HepG2 (cell line): ENCODE measurements around the gene TPRN. TPM values are rescaled to one million over a fixed set of nuclear protein-coding genes. Genes with fewer than 3 reads are reported as not detected.

Experiments
- ARNTL ChIP-seq: sonication (generic); formaldehyde crosslinking; IDR thresholded peaks from 2 replicates; pipeline ENCODE4 v1.4.0; 2020; ENCODE audit warnings: mild to moderate bottlenecking, missing genetic modification reagents
- CENPX ChIP-seq: sonication (generic); formaldehyde crosslinking; IDR thresholded peaks from 2 replicates; pipeline ENCODE4 v1.9.0; 2021; ENCODE audit warnings: mild to moderate bottlenecking, missing genetic modification reagents, moderate library complexity
- DR1 ChIP-seq: sonication (generic); formaldehyde crosslinking; IDR thresholded peaks from 2 replicates; pipeline ENCODE4 v1.8.0; 2021; ENCODE audit warnings: mild to moderate bottlenecking, missing genetic modification reagents, inconsistent platforms
- EEA1 ChIP-seq: sonication (generic); formaldehyde crosslinking; IDR thresholded peaks from 2 replicates; pipeline ENCODE4 v1.5.1; 2020; ENCODE audit warnings: mild to moderate bottlenecking, missing genetic modification reagents, borderline replicate concordance
- HMG20B ChIP-seq: conservative IDR thresholded peaks from 2 replicates; pipeline ENCODE4 v1.6.1; 2016; ENCODE audit warnings: missing genetic modification reagents, missing compliant biosample characterization
- HNRNPK ChIP-seq: fragments of 200-400 bp; formaldehyde crosslinking; IDR thresholded peaks from 2 replicates; pipeline ENCODE4 v1.6.1; 2018; ENCODE audit warnings: low read length, low read depth, moderate library complexity, mild to moderate bottlenecking; ENCODE audit not compliant: poor library complexity, severe bottlenecking
- IKZF4 ChIP-seq: sonication (generic); formaldehyde crosslinking; IDR thresholded peaks from 2 replicates; pipeline ENCODE4 v1.5.1; 2020; ENCODE audit warnings: borderline replicate concordance, mild to moderate bottlenecking, low read depth, missing genetic modification reagents; ENCODE audit errors: not compliant biosample characterization
- KDM6A ChIP-seq: IDR thresholded peaks from 2 replicates; pipeline ENCODE4 v1.6.1; 2016; ENCODE audit warnings: low read depth
- MED1 ChIP-seq: sonication (generic); formaldehyde crosslinking; IDR thresholded peaks from 2 replicates; pipeline ENCODE4 v1.4.0; 2020; ENCODE audit warnings: missing genetic modification reagents
- NBN ChIP-seq: fragments of 450-650 bp; conservative IDR thresholded peaks from 2 replicates; pipeline ENCODE4 v1.6.1; 2017
- NONO ChIP-seq, 2 experiments: fragments of 450-650 bp in 1 of 2; sonication (generic) in 1 of 2; formaldehyde crosslinking in 1 of 2; IDR thresholded peaks in 1 of 2; conservative IDR thresholded peaks in 1 of 2; 2 replicates each; pipeline versions ENCODE4 v1.6.1 to v1.8.0; 2017 to 2022; ENCODE audit warnings: mild to moderate bottlenecking in 1 of 2, missing genetic modification reagents in 1 of 2, moderate library complexity in 1 of 2
- PHF21A ChIP-seq: sonication (generic); formaldehyde crosslinking; IDR thresholded peaks from 2 replicates; pipeline ENCODE4 v1.5.0; 2020; ENCODE audit warnings: mild to moderate bottlenecking, missing genetic modification reagents
- PRMT3 ChIP-seq: sonication (generic); formaldehyde crosslinking; IDR thresholded peaks from 2 replicates; pipeline ENCODE4 v1.8.1; 2022; ENCODE audit warnings: low read depth, mild to moderate bottlenecking, moderate library complexity, missing genetic modification reagents, borderline replicate concordance
- RFX5 ChIP-seq: IDR thresholded peaks from 2 replicates; pipeline ENCODE4 v1.6.1; 2011; ENCODE audit warnings: low read depth, low read length, improper control_type of control experiment
- SMAD3 ChIP-seq: sonication (generic); formaldehyde crosslinking; IDR thresholded peaks from 2 replicates; pipeline ENCODE4 v1.4.0; 2020; ENCODE audit warnings: missing genetic modification reagents
- SMAD9 ChIP-seq: sonication (generic); formaldehyde crosslinking; IDR thresholded peaks from 2 replicates; pipeline ENCODE4 v1.5.1; 2020; ENCODE audit warnings: mild to moderate bottlenecking, missing genetic modification reagents
- STAG1 ChIP-seq: sonication (generic); formaldehyde crosslinking; IDR thresholded peaks from 2 replicates; pipeline ENCODE4 v1.4.0; 2020; ENCODE audit warnings: missing genetic modification reagents
- U2AF1 ChIP-seq: fragments of 200-400 bp; formaldehyde crosslinking; optimal IDR thresholded peaks from 2 replicates; pipeline ENCODE3; 2017; ENCODE audit warnings: mild to moderate bottlenecking, low read depth, low read length
- U2AF2 ChIP-seq: fragments of 200-400 bp; formaldehyde crosslinking; IDR thresholded peaks from 2 replicates; pipeline ENCODE4 v1.6.1; 2017; ENCODE audit warnings: low read depth, mild to moderate bottlenecking, low read length
- ZNF224 ChIP-seq: sonication (generic); formaldehyde crosslinking; IDR thresholded peaks from 2 replicates; pipeline ENCODE4 v1.5.0; 2020; ENCODE audit warnings: mild to moderate bottlenecking, missing genetic modification reagents
- ZNF329 ChIP-seq: sonication (generic); formaldehyde crosslinking; IDR thresholded peaks from 2 replicates; pipeline ENCODE4 v1.9.0; 2021; ENCODE audit warnings: low read depth, mild to moderate bottlenecking, missing genetic modification reagents
- ZNF556 ChIP-seq: sonication (generic); formaldehyde crosslinking; IDR thresholded peaks from 2 replicates; pipeline ENCODE4 v1.4.0; 2020; ENCODE audit warnings: mild to moderate bottlenecking, missing genetic modification reagents, borderline replicate concordance
- ZNF749 ChIP-seq: sonication (generic); formaldehyde crosslinking; IDR thresholded peaks from 2 replicates; pipeline ENCODE4 v1.8.0; 2022; ENCODE audit warnings: mild to moderate bottlenecking, missing genetic modification reagents, moderate library complexity, borderline replicate concordance
- polyA plus RNA-seq, 8 experiments: library from polyadenylated mRNA; depleted of rRNA in 3 of 8; stranded (reverse) in 7 of 8; unstranded in 1 of 8; fragments of >200 nt; fragmentation: Illumina TruSeq in 4 of 8; extraction: Trizol in 4 of 8; gene quantifications; 2 replicates each; pipeline versions ENCODE4 v1.2.1 to v1.2.3, GENCODE V29; 2011 to 2016; ENCODE audit warnings: low read depth in 4 of 8, missing spikeins in 1 of 8, mixed read lengths in 1 of 8; ENCODE audit not compliant: insufficient read depth in 1 of 8
- total RNA-seq, 5 experiments: library from RNA; depleted of rRNA; stranded (reverse); fragments of >200 nt; fragmentation: Illumina TruSeq; extraction: Trizol; gene quantifications; 2 replicates each; pipeline ENCODE4 v1.2.3, GENCODE V29; 2016; ENCODE audit warnings: low read depth in 1 of 5
- TF ChIP-seq, protein P1 (sequence below): sonication (generic); formaldehyde crosslinking; IDR thresholded peaks from 2 replicates; pipeline ENCODE4 v1.9.0; 2021; ENCODE audit warnings: mild to moderate bottlenecking, missing genetic modification reagents
- TF ChIP-seq, protein P2 (sequence below): sonication (generic); formaldehyde crosslinking; IDR thresholded peaks from 2 replicates; pipeline ENCODE4 v1.8.1; 2023; ENCODE audit warnings: mild to moderate bottlenecking, moderate library complexity, missing genetic modification reagents

The TPRN gene
- total and polyA plus RNA-seq, 2 of the 13 experiments (the other 11 are each of a cell fraction or from before 2014, with no cell fraction given) = 10.1 to 19.2 TPM

DNA sequence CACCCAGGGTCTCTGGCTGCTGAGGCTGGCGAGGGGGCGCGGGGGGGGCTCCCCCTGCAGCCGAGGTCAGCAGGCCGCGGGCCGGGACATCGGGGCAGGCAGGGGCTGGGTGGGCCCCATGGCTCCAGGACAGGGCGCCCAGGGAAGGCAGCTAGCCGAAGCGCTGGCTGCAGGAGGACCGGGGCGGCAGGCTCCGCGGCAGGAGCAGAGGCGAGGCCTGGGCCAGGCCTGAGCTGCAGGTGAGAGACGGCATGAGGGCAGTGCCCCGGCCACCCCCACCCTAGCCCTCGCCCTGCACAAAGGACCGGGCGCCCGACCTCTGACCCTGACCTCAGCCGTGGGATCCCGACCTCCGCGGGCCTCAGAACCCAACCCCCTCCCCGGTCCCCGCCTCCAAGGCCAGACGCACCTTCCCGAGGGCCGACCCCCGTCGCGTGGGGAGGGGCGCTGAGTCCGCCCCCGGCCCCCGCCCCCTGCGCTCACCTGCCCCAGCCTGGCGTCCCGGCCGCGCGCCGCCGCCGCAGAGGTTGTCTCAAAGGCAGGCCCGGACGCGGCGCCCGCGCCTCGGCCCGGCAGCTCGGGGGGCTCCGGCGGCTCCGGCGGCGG, 21.1 kb upstream of the TPRN start (continued):
- no peak for TF ChIP-seq EEA1 (CRISPR knock-in tag)
- TF ChIP-seq KDM6A (CRISPR knock-in tag) = no peak
- TF ChIP-seq, protein P1, sequence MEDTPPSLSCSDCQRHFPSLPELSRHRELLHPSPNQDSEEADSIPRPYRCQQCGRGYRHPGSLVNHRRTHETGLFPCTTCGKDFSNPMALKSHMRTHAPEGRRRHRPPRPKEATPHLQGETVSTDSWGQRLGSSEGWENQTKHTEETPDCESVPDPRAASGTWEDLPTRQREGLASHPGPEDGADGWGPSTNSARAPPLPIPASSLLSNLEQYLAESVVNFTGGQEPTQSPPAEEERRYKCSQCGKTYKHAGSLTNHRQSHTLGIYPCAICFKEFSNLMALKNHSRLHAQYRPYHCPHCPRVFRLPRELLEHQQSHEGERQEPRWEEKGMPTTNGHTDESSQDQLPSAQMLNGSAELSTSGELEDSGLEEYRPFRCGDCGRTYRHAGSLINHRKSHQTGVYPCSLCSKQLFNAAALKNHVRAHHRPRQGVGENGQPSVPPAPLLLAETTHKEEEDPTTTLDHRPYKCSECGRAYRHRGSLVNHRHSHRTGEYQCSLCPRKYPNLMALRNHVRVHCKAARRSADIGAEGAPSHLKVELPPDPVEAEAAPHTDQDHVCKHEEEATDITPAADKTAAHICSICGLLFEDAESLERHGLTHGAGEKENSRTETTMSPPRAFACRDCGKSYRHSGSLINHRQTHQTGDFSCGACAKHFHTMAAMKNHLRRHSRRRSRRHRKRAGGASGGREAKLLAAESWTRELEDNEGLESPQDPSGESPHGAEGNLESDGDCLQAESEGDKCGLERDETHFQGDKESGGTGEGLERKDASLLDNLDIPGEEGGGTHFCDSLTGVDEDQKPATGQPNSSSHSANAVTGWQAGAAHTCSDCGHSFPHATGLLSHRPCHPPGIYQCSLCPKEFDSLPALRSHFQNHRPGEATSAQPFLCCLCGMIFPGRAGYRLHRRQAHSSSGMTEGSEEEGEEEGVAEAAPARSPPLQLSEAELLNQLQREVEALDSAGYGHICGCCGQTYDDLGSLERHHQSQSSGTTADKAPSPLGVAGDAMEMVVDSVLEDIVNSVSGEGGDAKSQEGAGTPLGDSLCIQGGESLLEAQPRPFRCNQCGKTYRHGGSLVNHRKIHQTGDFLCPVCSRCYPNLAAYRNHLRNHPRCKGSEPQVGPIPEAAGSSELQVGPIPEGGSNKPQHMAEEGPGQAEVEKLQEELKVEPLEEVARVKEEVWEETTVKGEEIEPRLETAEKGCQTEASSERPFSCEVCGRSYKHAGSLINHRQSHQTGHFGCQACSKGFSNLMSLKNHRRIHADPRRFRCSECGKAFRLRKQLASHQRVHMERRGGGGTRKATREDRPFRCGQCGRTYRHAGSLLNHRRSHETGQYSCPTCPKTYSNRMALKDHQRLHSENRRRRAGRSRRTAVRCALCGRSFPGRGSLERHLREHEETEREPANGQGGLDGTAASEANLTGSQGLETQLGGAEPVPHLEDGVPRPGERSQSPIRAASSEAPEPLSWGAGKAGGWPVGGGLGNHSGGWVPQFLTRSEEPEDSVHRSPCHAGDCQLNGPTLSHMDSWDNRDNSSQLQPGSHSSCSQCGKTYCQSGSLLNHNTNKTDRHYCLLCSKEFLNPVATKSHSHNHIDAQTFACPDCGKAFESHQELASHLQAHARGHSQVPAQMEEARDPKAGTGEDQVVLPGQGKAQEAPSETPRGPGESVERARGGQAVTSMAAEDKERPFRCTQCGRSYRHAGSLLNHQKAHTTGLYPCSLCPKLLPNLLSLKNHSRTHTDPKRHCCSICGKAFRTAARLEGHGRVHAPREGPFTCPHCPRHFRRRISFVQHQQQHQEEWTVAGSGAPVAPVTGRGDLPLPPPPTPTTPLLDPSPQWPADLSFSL = no peak
- peak; percentile 18; the same call in 1 of the 2 replicates for TF ChIP-seq ARNTL (CRISPR knock-in tag)
- TF ChIP-seq, protein P2, sequence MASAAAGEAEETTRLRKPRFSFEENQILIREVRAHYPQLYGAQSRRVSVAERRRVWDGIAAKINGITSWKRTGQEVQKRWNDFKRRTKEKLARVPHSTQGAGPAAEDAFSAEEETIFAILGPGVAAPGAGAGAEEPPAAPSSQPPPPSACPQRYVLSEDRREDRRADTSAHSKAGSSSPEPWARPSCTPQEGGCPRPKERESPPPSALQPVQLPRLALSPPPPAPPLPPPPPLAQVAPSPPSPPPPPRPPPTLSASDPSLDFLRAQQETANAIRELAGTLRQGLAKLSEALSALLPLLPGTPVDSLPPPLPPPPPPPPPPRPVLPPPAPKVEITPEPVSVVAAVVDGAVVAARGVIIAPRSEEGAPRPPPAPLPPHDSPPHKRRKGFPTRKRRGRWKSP (CRISPR knock-in tag) = no peak
- TF ChIP-seq HNRNPK = peak; percentile 78
- TF ChIP-seq U2AF2 = no peak
- no peak for TF ChIP-seq HMG20B (CRISPR knock-in tag)
- peak; percentile 31; the same call in 1 of the 2 replicates for TF ChIP-seq ZNF329
- TF ChIP-seq SMAD3 (CRISPR knock-in tag) = no peak
- no peak; the same call in 1 of the 2 replicates for TF ChIP-seq MED1 (CRISPR knock-in tag)
- no peak for TF ChIP-seq STAG1 (CRISPR knock-in tag)
- no peak for TF ChIP-seq RFX5
- no peak for TF ChIP-seq IKZF4 (CRISPR knock-in tag)
- TF ChIP-seq DR1 (CRISPR knock-in tag) = no peak
- TF ChIP-seq NONO (IDR thresholded peaks at IDR 0.05) = no peak
- TF ChIP-seq NONO (CRISPR knock-in tag; conservative IDR thresholded peaks at IDR 0.05) = 0 out of 2 replicates have a peak, but pooled peaks have one; percentile 23
- no peak for TF ChIP-seq SMAD9 (CRISPR knock-in tag)
- no peak for TF ChIP-seq U2AF1
- no peak for TF ChIP-seq ZNF556 (CRISPR knock-in tag)
- TF ChIP-seq NBN = no peak
- no peak for TF ChIP-seq ZNF749 (CRISPR knock-in tag)
- TF ChIP-seq PRMT3 = no peak
- TF ChIP-seq CENPX (CRISPR knock-in tag) = no peak
- no peak for TF ChIP-seq PHF21A
- TF ChIP-seq ZNF224 (CRISPR knock-in tag) = no peak
